HFFc6 (cell line): Measurements from ENCODE around the gene FLT3LG. TPM values are rescaled to one million over a fixed set of nuclear protein-coding genes. Genes with fewer than 3 reads are reported as not detected.
"Not testable (repeated sequence)": the region's sequence is repeated elsewhere in the genome, so short reads cannot be mapped to it uniquely, and the experiment has no call there.

Source experiments
- DNase-seq: peaks from one replicate; pipeline ENCODE4 v3.0.0-alpha.2; 2018
- H3K27ac Mint-ChIP-seq: 2 replicates; pipeline ENCODE4 v1.8.0; 2020; ENCODE audit warnings: mild to moderate bottlenecking, mixed read lengths
- H3K27me3 Mint-ChIP-seq: 2 replicates; pipeline ENCODE4 v1.8.0; 2021; ENCODE audit warnings: mild to moderate bottlenecking, moderate library complexity, mixed read lengths; ENCODE audit not compliant: insufficient read depth
- H3K36me3 Mint-ChIP-seq: 2 replicates; pipeline ENCODE4 v1.8.0; 2021; ENCODE audit warnings: low read depth, mixed read lengths
- H3K4me1 Mint-ChIP-seq: 2 replicates; pipeline ENCODE4 v1.8.0; 2020; ENCODE audit warnings: low read depth, mixed read lengths
- H3K4me3 Mint-ChIP-seq: 2 replicates; pipeline ENCODE4 v1.8.0; 2020; ENCODE audit warnings: mild to moderate bottlenecking, moderate library complexity, mixed read lengths
- H3K9me3 Mint-ChIP-seq: 2 replicates; pipeline ENCODE4 v1.8.0; 2020; ENCODE audit warnings: mild to moderate bottlenecking, mixed read lengths
- CTCF ChIP-seq: fragments of 200-600 bp; sonication (generic); IDR thresholded peaks from 2 replicates; pipeline ENCODE4 v1.5.0; 2021; ENCODE audit warnings: antibody characterized with exemption, mild to moderate bottlenecking
- total RNA-seq, 6 experiments: library from RNA; stranded (reverse); fragmentation: NEBNext Ultra II Directional; extraction: Animal tissue kit (Norgen Biotek cat#: 25700); gene quantifications; 2 replicates in 1 of 6; 3 replicates in 5 of 6; pipeline ENCODE4 v1.2.3, GENCODE V29; 2021

The FLT3LG gene
- total RNA-seq, 6 experiments from 2014 or later: 4.9 to 12.5 (median 9.4) TPM

GRCh38 chr19:49453757-49454240 is 20.2 kb upstream of the FLT3LG start:
- no peak for DNase-seq
- TF ChIP-seq CTCF: no peak
- Mint-ChIP-seq H3K27me3 (no peaks in the 10 kb centered on the region; the same call in 1 of the 2 replicates), H3K4me1 (peaks cover 28% of the 10 kb centered on the region), H3K9me3 (no peaks in the 10 kb centered on the region), H3K36me3 (peaks cover 4% of the 10 kb centered on the region; the same call in 1 of the 2 replicates), H3K27ac (peak overlapping the region; percentile 99), H3K4me3 (peak overlapping the region; percentile 95)

GRCh38 chr19:49455773-49456172 is 18.2 kb upstream of the FLT3LG start:
- no peak for TF ChIP-seq CTCF
- H3K4me3 Mint-ChIP-seq: no peak overlapping the region; the same call in 1 of the 2 replicates
- peak overlapping the region; percentile 53 for H3K27ac Mint-ChIP-seq
- no peak for DNase-seq
- H3K4me1 Mint-ChIP-seq: peaks cover 20% of the 10 kb centered on the region
- no peaks in the 10 kb centered on the region for H3K9me3 Mint-ChIP-seq
- H3K36me3 Mint-ChIP-seq: peaks cover 4% of the 10 kb centered on the region; the same call in 1 of the 2 replicates
- H3K27me3 Mint-ChIP-seq: no peaks in the 10 kb centered on the region; the same call in 1 of the 2 replicates

GRCh38 chr19:49456326-49456725 is 17.7 kb upstream of the FLT3LG start:
- Mint-ChIP-seq H3K27ac (peak overlapping the region; percentile 53), H3K9me3 (no peaks in the 10 kb centered on the region), H3K4me1 (peaks cover 17% of the 10 kb centered on the region), H3K4me3 (no peak overlapping the region), H3K27me3 (no peaks in the 10 kb centered on the region; the same call in 1 of the 2 replicates), H3K36me3 (peaks cover 3% of the 10 kb centered on the region; the same call in 1 of the 2 replicates)
- DNase-seq: no peak
- no peak for TF ChIP-seq CTCF

- no peak for DNase-seq
- Mint-ChIP-seq H3K27me3 (no peaks in the 10 kb centered on the region), H3K36me3 (no peaks in the 10 kb centered on the region), H3K27ac (no peak overlapping the region), H3K4me3 (no peak overlapping the region), H3K4me1 (peaks cover 8% of the 10 kb centered on the region), H3K9me3 (no peaks in the 10 kb centered on the region)
- no peak for TF ChIP-seq CTCF
These were observed 15.5 kb upstream of the FLT3LG start for GRCh38 chr19:49458567-49458903.

GRCh38 chr19:49459388-49459787 is 14.6 kb upstream of the FLT3LG start:
- Mint-ChIP-seq H3K4me3 (no peak overlapping the region), H3K9me3 (no peaks in the 10 kb centered on the region), H3K36me3 (no peaks in the 10 kb centered on the region), H3K4me1 (peaks cover 8% of the 10 kb centered on the region), H3K27ac (no peak overlapping the region), H3K27me3 (no peaks in the 10 kb centered on the region)
- DNase-seq: no peak
- no peak for TF ChIP-seq CTCF

- not testable (repeated sequence) for H3K36me3 Mint-ChIP-seq, H3K27ac Mint-ChIP-seq, DNase-seq, H3K4me1 Mint-ChIP-seq, H3K27me3 Mint-ChIP-seq, H3K9me3 Mint-ChIP-seq, H3K4me3 Mint-ChIP-seq
These were observed 12.9 kb upstream of the FLT3LG start for GRCh38 chr19:49461130-49461529.
